Stimulated activated CD4-positive, alpha-beta T cell treated with anti-CD3 and anti-CD28 coated beads, Interleukin-4, amount 100 ng/mL, for 48 hours (primary cell): ENCODE measurements around the gene MESD.

Experiments
- DNase-seq, 2 donors: peaks; one replicate each; pipeline ENCODE4 v3.0.0-alpha.2; 2020; ENCODE audit warnings: low read depth in 2 of 2

Gene MESD

GRCh38 chr15:80904998-80905397 is 84.6 kb downstream of the MESD start:
- DNase-seq = no peak

- no peak for DNase-seq
These were observed 87.3 kb downstream of the MESD start for GRCh38 chr15:80902298-80902801.

GRCh38 chr15:80898040-80898439 is 91.6 kb downstream of the MESD start:
- no peak for DNase-seq
